Hematopoietic multipotent progenitor cell treated with erythropoietin and hydrocortisone succinate and interleukin-3 and kit ligand, for 8 days (in vitro differentiated cells): ENCODE measurements around the gene CD93.

Source experiments
- DNase-seq: peaks from one replicate; pipeline ENCODE4 v3.0.0-alpha.2; 2015

The CD93 gene

GRCh38 chr20:23032056-23032749 lies 53.9 kb downstream of the CD93 start:
- DNase-seq, result no peak

- DNase-seq, result no peak
These were observed 54.8 kb downstream of the CD93 start for GRCh38 chr20:23031346-23031745.
